GM21723 (cell line): ENCODE results near the gene SGMS1.

Source experiments
- ATAC-seq: cut with Tn5 transposase; IDR thresholded peaks from one replicate; pipeline ENCODE4 v1.9.1; 2021; ENCODE audit warnings: mild to moderate bottlenecking, moderate library complexity; ENCODE audit not compliant: unreplicated experiment

SGMS1 gene

GRCh38 chr10:50324046-50324445 lies 299.7 kb downstream of the SGMS1 start:
- ATAC-seq = no peak

GRCh38 chr10:50322077-50322476 lies 301.7 kb downstream of the SGMS1 start:
- no peak for ATAC-seq

- ATAC-seq = no peak
Measured at GRCh38 chr10:50318129-50318528, 305.6 kb downstream of the SGMS1 start.

- no peak for ATAC-seq
Measured at GRCh38 chr10:50316695-50317648, 306.8 kb downstream of the SGMS1 start.

- no peak for ATAC-seq
Measured at GRCh38 chr10:50316174-50316573, 307.6 kb downstream of the SGMS1 start.

- no peak for ATAC-seq
Measured at GRCh38 chr10:50315424-50315823, 308.3 kb downstream of the SGMS1 start.

- no peak for ATAC-seq
Measured at GRCh38 chr10:50314169-50315071, 309.3 kb downstream of the SGMS1 start.

GRCh38 chr10:50312464-50313437 lies 311.0 kb downstream of the SGMS1 start:
- ATAC-seq = no peak

- ATAC-seq = peak; percentile 80
Measured at GRCh38 chr10:50310560-50311174, 313.1 kb downstream of the SGMS1 start.

GRCh38 chr10:50309342-50309741 lies 314.4 kb downstream of the SGMS1 start:
- no peak for ATAC-seq

- ATAC-seq = no peak
Measured at GRCh38 chr10:50304660-50305059, 319.1 kb downstream of the SGMS1 start.

- ATAC-seq = no peak
Measured at GRCh38 chr10:50299948-50300669, 323.6 kb downstream of the SGMS1 start.

GRCh38 chr10:50295367-50295766 lies 328.4 kb downstream of the SGMS1 start:
- no peak for ATAC-seq

- no peak for ATAC-seq
Measured at GRCh38 chr10:50294582-50294981, 329.2 kb downstream of the SGMS1 start.

- no peak for ATAC-seq
Measured at GRCh38 chr10:50293513-50294313, 330.0 kb downstream of the SGMS1 start.

- no peak for ATAC-seq
Measured at GRCh38 chr10:50291261-50291850, 332.4 kb downstream of the SGMS1 start.

GRCh38 chr10:50289196-50289595 lies 334.6 kb downstream of the SGMS1 start:
- ATAC-seq = no peak
